ENCODE results near the gene SPATA17.
A peak's percentile ranks its signal among the peaks of the same experiment; 100 is the strongest.

Gene SPATA17

GRCh38 chr1:217867446-217867995, 236.4 kb downstream of the SPATA17 start:
- DNase-seq (ENCODE audit: low read depth in 2 of 2), result no peak
- TF ChIP-seq, protein P1, sequence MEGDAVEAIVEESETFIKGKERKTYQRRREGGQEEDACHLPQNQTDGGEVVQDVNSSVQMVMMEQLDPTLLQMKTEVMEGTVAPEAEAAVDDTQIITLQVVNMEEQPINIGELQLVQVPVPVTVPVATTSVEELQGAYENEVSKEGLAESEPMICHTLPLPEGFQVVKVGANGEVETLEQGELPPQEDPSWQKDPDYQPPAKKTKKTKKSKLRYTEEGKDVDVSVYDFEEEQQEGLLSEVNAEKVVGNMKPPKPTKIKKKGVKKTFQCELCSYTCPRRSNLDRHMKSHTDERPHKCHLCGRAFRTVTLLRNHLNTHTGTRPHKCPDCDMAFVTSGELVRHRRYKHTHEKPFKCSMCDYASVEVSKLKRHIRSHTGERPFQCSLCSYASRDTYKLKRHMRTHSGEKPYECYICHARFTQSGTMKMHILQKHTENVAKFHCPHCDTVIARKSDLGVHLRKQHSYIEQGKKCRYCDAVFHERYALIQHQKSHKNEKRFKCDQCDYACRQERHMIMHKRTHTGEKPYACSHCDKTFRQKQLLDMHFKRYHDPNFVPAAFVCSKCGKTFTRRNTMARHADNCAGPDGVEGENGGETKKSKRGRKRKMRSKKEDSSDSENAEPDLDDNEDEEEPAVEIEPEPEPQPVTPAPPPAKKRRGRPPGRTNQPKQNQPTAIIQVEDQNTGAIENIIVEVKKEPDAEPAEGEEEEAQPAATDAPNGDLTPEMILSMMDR (IDR thresholded peaks at IDR 0.05; ENCODE audit: low read depth, low read length), result no peak
- no peak overlapping the region for H3K4me3 ChIP-seq (replicated peaks in 1 of 2; ENCODE audit: low read depth in 2 of 2, low read length in 2 of 2)

- no peak for DNase-seq (ENCODE audit: low read depth in 2 of 2)
- H3K4me3 ChIP-seq (replicated peaks in 1 of 2; ENCODE audit: low read depth in 2 of 2, low read length in 2 of 2), result no peak overlapping the region
- TF ChIP-seq, protein P1 (IDR thresholded peaks at IDR 0.05; ENCODE audit: low read depth, low read length), result no peak
Measured at GRCh38 chr1:217871955-217872354, 240.8 kb downstream of the SPATA17 start.

- TF ChIP-seq, protein P1 (IDR thresholded peaks at IDR 0.05; ENCODE audit: low read depth, low read length), result no peak
- H3K4me3 ChIP-seq (replicated peaks in 1 of 2; ENCODE audit: low read depth in 2 of 2, low read length in 2 of 2), result no peak overlapping the region
- no peak for DNase-seq (ENCODE audit: low read depth in 2 of 2)
Measured at GRCh38 chr1:217875229-217875628, 244.1 kb downstream of the SPATA17 start.

GRCh38 chr1:217876401-217876800, 245.3 kb downstream of the SPATA17 start:
- TF ChIP-seq, protein P1 (IDR thresholded peaks at IDR 0.05; ENCODE audit: low read depth, low read length), result no peak
- H3K4me3 ChIP-seq (replicated peaks in 1 of 2; ENCODE audit: low read depth in 2 of 2, low read length in 2 of 2), result no peak overlapping the region
- no peak for DNase-seq (ENCODE audit: low read depth in 2 of 2)

DNA sequence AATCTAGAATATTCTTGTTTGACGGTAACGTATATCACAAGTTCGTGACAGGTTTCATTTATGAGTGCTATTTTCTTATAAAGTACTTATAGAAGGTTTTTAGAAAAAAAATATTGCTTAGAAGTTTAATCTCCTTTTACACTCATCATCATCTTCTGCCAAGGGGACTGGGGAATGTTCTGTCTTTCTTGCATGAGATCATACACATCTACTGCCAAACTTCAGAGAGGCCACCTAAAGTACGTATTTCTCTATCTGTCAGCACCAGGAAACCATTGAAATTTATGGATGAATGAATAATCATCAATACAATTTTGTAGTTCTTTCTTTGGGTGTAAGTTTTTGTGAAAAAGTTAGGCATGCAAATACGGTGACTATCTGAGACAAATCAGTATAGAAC, 245.8 kb downstream of the SPATA17 start:
- TF ChIP-seq, protein P1 (IDR thresholded peaks at IDR 0.05; ENCODE audit: low read depth, low read length), result no peak
- H3K4me3 ChIP-seq (replicated peaks in 1 of 2; ENCODE audit: low read depth in 2 of 2, low read length in 2 of 2), result no peak overlapping the region
- DNase-seq (ENCODE audit: low read depth in 2 of 2), result no peak

DNA sequence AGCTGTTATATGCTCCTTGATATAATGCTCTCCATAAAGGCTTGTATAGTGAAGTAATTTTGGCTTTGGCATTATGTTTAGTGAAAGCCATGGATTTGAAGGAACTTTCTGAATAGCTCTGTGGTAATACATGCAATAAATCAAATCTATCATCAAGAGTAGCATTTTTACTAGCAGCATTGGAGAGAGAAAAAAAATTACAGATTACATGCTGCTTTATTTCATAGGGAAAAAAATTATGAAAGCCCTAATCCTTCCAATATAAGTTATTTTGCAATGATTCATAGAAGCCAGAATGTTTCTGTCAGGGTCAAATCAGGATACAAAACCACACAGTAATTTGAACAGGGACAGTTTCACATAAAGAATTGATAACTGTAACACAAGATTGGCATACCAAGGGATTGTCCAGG, 250.0 kb downstream of the SPATA17 start:
- no peak overlapping the region for H3K4me3 ChIP-seq (replicated peaks in 1 of 2; ENCODE audit: low read depth in 2 of 2, low read length in 2 of 2)
- DNase-seq (ENCODE audit: low read depth in 2 of 2), result peak in 1 of 2 donors; percentile 22
- TF ChIP-seq, protein P1 (IDR thresholded peaks at IDR 0.05; ENCODE audit: low read depth, low read length), result no peak

Measured in cardiac fibroblast (primary cell).